Dermis blood vessel endothelial cell (primary cell): ENCODE measurements around the gene CDK19. TPM values are rescaled to one million over a fixed set of nuclear protein-coding genes. Genes with fewer than 3 reads are reported as not detected.

ENCODE experiments used
- DNase-seq: peaks from one replicate; pipeline ENCODE4 v3.0.0; 2010
- total RNA-seq: library from RNA; depleted of rRNA; stranded (reverse); fragments of >200 nt; gene quantifications from 2 replicates; pipeline ENCODE4 v1.2.3, GENCODE V29; 2014

The CDK19 gene
- total RNA-seq, 1 donor from 2014 or later: 9.7 TPM

DNA sequence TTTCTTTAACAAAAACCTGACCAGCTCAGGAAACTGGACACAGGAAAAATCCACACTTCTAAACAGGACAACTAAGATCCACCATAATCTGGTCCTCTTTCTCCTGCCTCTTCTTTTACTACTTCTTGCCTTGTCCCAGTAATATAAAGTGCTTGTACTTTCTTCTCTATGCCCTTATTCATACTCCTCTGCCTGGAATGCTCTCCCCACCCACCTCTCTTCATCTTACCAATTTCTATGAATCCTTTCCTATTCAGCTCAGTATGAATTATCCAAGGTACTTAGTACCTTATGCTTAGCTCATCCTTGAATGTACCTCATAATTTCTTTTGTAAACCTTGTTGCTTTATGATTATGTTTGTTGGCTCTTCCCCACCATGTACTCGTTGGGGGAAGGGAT lies 159.4 kb downstream of the CDK19 start:
- DNase-seq: no peak

DNA sequence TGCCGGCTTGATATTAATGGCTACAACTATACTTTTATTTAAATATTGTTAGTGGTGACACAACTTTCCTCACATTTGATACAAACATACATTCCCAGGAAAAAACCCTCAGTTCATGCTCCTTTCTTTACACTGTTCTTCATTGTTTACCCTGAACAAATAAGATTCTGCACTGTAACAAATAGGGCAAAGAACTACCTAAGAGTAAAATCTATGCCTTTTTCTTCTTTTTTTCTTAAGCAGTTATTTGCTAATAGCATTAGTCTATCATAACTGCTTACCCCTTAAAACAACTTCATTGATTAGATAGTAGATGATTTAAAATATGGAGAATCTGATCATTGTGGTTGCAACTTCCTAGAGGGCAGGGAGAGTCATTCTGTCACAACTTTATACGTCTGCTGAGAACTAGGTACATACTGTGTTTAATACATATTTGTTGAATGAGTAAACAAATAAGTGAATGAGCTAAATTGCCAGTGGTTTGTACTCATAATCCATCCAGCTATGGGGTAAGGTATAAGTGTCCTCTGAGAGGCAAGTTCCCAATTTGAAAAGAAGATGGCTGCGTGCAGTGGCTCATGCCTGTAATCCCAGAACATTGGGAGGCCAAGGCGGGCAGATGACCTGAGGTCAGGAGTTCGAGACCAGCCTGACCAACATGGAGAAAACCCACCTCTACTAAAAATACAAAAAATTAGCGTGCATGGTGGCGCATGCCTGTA lies 161.0 kb downstream of the CDK19 start:
- DNase-seq: no peak

DNA sequence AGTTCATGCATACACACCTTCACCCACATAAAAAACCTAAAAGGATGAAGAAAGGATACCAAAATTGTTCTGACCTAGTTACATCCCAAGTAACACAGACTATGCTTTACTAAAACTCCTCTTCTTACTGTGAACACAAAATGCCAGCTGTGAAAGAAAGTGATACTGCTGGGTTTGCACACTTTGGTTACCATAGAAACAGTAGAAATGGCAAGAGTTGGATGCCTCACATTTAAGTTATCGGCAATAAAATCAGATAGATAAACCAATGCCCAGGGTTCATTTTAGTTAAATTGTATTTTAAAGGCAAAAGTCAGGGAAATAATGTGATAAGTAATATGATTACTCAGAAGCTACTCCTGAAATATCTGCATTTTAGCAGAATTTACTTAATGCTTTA lies 161.9 kb downstream of the CDK19 start:
- DNase-seq: no peak

GRCh38 chr6:110652520-110652919 lies 162.7 kb downstream of the CDK19 start:
- no peak for DNase-seq

DNA sequence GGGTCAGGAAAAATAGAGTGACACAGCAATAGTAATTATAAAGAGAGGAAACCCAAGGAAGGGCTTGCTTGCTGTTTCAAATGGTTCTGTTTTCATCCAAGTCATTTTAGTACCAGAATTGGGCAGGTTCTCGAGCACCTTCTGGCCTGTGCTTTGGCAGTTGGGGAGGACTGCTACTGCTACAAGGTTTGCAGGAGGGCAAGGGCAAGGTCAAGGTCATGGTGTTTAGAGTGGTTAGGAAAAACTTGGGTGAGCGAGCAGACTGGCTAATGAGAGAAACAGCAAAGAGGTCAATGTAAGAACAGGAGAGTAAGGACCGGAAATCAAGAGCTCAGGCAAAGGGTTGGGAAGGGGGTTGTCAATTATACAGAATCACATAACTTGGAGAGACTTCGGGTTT lies 164.5 kb downstream of the CDK19 start:
- DNase-seq: no peak

GRCh38 chr6:110649704-110650103 lies 165.6 kb downstream of the CDK19 start:
- DNase-seq: no peak

- no peak for DNase-seq
These were observed 168.0 kb downstream of the CDK19 start for GRCh38 chr6:110646951-110647910.

GRCh38 chr6:110646419-110646698 lies 168.9 kb downstream of the CDK19 start:
- DNase-seq: no peak

DNA sequence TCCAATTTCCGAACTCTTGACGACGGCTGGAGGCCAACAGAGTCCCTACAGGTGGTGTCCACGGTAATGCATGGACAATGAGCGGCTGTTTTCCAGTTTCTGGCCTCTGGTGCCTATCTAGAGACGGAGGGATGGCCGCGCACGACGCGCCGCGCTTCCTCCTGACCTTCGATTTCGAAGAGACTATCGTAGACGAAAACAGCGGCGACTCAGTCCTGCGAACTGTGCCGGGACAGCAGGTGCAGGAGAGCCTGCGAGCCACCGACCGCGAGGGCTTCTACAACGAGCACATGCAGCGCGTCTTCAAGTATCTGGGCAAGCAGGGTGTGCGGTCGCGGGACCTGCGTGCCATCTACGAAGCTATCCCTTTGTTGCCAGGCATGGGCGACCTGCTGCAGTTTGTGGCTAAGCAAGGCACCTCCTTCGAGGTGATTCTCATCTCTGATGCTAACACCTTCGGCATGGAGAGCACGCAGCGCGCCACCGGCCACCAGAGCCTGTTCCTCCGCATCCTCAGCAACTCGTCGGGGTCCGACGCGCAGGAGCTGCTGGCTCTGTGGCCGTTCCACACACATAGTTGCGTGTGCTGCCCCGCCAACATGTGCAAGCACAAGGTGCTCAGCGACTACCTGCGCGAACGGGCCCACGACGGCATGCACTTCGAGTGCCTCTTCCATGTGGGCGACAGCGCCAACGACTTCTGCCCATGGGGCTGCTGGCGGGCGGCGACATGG lies 169.4 kb downstream of the CDK19 start:
- no peak for DNase-seq

- no peak for DNase-seq
These were observed 172.1 kb downstream of the CDK19 start for GRCh38 chr6:110643175-110643574.

- DNase-seq: no peak
These were observed 172.6 kb downstream of the CDK19 start for GRCh38 chr6:110642711-110643110.

DNA sequence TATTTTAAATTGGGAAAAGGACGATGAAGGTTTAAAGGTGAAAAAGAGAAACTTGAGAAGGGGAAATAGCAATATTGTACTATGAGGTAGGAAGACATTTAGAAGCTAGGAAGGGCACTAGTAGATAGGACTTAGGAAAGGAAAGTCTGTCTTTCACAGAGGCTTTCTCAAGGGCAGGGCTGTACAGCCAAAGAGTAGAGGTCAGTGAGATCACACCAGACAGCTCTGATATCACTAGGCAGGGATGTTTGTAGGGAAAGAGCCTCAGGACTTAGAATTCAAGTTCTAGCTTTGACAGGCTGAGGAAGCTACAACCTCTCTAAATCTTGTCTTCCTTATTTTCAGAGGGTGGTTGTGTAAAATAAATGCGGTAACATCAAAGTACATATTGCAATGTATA lies 178.5 kb downstream of the CDK19 start:
- no peak for DNase-seq

GRCh38 chr6:110635096-110635495 lies 180.2 kb downstream of the CDK19 start:
- DNase-seq: no peak

- no peak for DNase-seq
These were observed 181.5 kb downstream of the CDK19 start for GRCh38 chr6:110633731-110634213.

GRCh38 chr6:110629153-110629552 lies 186.1 kb downstream of the CDK19 start:
- no peak for DNase-seq

- no peak for DNase-seq
These were observed 186.9 kb downstream of the CDK19 start for GRCh38 chr6:110628330-110628729.

DNA sequence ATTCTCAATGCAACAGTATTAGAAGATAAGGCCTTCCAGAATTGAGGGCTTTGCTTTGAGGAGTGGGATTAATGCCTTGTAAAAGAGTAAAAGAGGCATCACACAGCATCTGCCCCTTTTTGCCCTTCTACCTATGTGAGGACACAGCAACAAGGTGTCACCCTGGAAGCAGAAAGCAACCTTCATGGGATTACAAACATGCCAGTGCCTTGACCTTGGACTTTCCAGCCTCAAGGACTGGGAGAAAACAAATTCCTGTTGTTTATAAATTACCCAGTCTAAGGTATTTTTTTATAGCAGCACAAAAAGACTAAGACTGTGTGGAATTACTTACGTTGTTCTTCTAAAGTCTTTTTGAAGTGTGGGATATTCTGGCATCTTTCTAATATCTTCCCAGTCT lies 188.8 kb downstream of the CDK19 start:
- DNase-seq: no peak

DNA sequence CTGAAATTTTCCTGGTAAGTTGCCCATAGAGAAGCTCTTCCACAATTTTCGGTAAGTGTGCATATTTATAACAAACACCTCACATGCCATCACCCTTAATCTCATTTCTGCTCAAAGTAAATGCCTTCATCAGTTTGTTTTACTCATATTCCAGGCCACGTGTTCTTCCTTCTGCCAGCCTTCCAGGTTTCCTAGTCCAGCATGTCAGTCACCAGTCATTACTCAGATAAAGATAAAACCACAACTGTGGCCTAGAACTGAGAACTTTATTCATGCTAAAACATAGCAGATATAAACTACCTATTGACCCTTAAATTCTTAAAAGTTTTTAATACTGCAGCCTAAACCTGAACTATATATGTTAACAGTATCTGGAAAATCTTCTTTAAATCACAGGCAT lies 189.4 kb downstream of the CDK19 start:
- DNase-seq: no peak

GRCh38 chr6:110622912-110623578 lies 192.2 kb downstream of the CDK19 start:
- no peak for DNase-seq

DNA sequence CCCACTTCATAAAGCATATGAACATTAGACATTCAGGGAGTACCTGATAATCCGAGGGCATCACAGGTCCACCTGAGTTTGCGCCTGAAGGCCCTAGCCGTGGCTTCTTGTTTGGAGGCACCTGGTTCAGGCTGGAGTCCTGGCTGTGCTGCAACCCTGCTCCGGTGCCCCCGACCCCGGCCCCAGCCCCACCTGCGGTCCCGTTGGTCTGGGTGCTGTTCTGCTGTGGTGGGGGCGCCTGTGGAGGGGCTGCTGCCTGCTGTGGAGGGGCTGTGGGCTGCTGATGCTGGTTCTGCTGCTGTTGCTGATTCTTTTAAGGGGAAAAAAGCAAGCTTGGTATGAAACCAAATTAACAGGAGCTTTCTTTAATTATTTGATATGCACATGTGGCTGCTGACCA lies 194.2 kb downstream of the CDK19 start:
- no peak for DNase-seq

DNA sequence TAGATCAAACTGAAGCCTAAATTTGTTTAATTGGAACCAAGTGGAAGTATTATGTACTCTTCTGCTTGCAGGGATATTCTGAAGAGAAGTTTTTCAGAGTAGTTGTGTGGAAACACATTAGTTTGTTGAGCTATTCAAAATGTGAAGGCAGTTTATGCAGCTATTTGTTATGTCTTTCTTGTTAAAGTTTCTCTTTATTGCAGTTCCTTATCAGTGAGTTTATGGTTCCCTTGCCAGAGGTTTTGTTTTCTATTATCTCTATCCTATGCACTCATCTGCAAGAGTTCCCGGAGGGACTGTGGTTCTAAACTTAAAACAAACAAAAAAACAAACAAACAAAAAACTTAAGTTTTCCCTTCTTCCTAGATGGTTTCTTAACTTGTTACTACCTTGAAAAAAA lies 195.2 kb downstream of the CDK19 start:
- no peak for DNase-seq

DNA sequence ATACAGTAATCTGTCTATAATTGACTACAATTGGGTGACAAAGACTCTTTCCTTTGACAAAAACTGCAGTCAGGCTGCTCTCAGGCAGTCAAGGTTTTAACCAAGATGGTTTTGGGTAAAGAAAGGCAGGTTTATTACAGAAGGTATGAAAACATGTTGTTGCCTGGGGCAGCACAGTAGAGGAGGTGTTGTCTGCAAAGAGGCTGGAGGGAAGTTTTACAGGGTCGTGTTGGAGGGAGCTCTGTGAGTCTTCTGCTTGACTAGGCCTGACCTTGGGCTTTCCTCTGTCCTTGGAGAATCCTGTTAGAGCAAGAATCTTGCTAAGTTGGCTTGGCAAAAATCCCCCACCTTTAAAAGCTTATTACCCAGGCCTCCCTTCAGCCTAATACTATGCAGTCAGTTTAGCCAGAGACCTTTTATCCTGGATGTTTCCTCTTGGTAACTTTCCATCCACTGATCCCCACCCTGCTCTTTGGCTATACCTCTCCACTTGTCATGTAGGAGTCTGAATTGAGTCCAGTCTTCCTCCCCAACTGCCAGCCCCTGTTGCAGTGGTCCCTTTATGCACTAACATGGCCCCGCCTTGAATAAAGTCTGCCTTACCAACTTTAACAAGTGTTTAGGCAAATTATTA lies 195.9 kb downstream of the CDK19 start:
- DNase-seq: no peak
